ENCODE data around the gene DYNC1I2.

DNA sequence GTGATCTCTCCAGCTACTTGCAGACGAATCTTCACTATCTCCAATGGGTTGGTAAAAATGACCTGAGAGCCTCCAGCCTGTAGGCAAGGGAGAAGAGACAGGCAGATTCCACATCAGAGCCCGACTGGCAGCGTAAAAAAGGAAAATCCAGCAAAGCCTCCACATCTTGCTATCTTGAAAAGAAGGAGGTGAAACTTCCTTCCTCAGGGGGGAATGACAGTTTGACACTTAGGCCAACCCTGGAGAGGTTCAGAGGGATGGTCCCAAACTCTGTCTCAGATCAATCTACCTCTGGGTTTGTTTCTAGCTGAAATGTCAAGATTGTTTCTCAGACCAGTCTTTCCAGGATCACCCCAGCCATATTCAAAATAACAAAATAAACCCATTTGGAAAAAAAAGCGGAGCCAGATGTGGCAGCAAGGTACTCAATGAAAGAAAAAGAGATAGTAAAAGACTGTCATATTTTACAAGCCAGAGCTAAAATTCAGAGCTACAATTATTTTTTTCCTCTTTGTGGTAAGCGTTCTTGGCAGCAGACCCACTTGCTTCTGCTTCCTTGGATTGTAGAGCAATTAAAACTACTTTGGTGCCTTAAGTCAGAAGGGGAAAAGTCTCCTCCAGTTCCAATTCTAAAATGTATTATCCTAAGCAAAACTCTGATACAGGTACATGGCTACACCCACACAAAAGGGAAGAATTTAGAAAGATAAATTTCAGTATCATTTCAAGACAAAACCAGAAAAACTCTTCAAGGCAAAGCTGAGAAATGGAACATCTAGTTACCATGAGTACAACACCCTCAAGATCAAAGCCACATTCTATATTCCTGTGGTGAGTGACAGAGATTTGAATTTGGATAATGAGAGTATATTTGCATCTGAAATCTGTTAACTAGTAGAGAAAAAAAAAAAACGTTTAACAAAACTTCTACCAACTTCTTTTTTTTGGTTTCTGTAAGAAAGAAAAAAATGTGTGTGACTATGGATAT lies 106.7 kb downstream of the DYNC1I2 start:
- TF ChIP-seq, protein P1, sequence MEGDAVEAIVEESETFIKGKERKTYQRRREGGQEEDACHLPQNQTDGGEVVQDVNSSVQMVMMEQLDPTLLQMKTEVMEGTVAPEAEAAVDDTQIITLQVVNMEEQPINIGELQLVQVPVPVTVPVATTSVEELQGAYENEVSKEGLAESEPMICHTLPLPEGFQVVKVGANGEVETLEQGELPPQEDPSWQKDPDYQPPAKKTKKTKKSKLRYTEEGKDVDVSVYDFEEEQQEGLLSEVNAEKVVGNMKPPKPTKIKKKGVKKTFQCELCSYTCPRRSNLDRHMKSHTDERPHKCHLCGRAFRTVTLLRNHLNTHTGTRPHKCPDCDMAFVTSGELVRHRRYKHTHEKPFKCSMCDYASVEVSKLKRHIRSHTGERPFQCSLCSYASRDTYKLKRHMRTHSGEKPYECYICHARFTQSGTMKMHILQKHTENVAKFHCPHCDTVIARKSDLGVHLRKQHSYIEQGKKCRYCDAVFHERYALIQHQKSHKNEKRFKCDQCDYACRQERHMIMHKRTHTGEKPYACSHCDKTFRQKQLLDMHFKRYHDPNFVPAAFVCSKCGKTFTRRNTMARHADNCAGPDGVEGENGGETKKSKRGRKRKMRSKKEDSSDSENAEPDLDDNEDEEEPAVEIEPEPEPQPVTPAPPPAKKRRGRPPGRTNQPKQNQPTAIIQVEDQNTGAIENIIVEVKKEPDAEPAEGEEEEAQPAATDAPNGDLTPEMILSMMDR (conservative IDR thresholded peaks at IDR 0.05) = no peak
- no peak for TF ChIP-seq ZFX (IDR thresholded peaks at IDR 0.05)

Data from C4-2B (cell line).